ENCODE data around the gene G3BP2. TPM values are rescaled to one million over a fixed set of nuclear protein-coding genes. Genes with fewer than 3 reads are reported as not detected.

The G3BP2 gene
- total and polyA plus RNA-seq, 9 of the 15 experiments (the other 6 are each of a cell fraction or from before 2014, with no cell fraction given) = 25.2 to 222 (median 130) TPM

GRCh38 chr4:75718529-75718928 is 45.3 kb upstream of the G3BP2 start:
- Histone ChIP-seq H3K4me1 (replicated peaks in 1 of 2; ENCODE audit: control insufficient read depth in 2 of 2, insufficient read depth in 2 of 2, low read length in 2 of 2) (peaks cover 5 to 16% of the 10 kb centered on the region in 2 experiments; a peak in 2 of 5 replicates), H3K79me2 (ENCODE audit: control insufficient read depth, insufficient read depth, low read length) (peaks cover 21% of the 10 kb centered on the region), H2AFZ (ENCODE audit: low read depth, low read length) (no peak overlapping the region), H3K4me3 (no peak overlapping the region), H3K9me1 (ENCODE audit: control insufficient read depth, insufficient read depth, low read length) (no peaks in the 10 kb centered on the region), H3K9ac (ENCODE audit: insufficient read depth in 1 of 2, low read depth in 2 of 2, low read length in 2 of 2) (no peak overlapping the region), H3K27me3 (ENCODE audit: control insufficient read depth in 2 of 2, insufficient read depth in 2 of 2, low read length in 2 of 2) (no peaks in the 10 kb centered on the region), H3K36me3 (ENCODE audit: control insufficient read depth, insufficient read depth, low read length) (peaks cover 3% of the 10 kb centered on the region; the same call in 1 of the 3 replicates), H3K4me2 (ENCODE audit: insufficient read depth, low read length) (no peak overlapping the region), H3K27ac (ENCODE audit: extremely low read depth, low read depth, low read length) (no peak overlapping the region), H3K9me3 (replicated peaks; ENCODE audit: control insufficient read depth, insufficient read depth, low read depth, low read length) (no peaks in the 10 kb centered on the region), H4K20me1 (replicated peaks; ENCODE audit: control insufficient read depth, insufficient read depth, low read length) (no peaks in the 10 kb centered on the region)
- DNase-seq (ENCODE audit: extremely low read depth in 1 of 4, low spot score in 3 of 4) (no peak), FAIRE-seq (no peak), ATAC-seq (no peak)
- no peak for TF ChIP-seq KDM4B (IDR thresholded peaks at IDR 0.05; ENCODE audit: borderline replicate concordance in 2 of 2, low read depth in 1 of 2)
- TF ChIP-seq, protein P1, sequence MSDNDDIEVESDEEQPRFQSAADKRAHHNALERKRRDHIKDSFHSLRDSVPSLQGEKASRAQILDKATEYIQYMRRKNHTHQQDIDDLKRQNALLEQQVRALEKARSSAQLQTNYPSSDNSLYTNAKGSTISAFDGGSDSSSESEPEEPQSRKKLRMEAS (CRISPR knock-in tag; IDR thresholded peaks at IDR 0.05) = no peak
- TF ChIP-seq, protein P2, sequence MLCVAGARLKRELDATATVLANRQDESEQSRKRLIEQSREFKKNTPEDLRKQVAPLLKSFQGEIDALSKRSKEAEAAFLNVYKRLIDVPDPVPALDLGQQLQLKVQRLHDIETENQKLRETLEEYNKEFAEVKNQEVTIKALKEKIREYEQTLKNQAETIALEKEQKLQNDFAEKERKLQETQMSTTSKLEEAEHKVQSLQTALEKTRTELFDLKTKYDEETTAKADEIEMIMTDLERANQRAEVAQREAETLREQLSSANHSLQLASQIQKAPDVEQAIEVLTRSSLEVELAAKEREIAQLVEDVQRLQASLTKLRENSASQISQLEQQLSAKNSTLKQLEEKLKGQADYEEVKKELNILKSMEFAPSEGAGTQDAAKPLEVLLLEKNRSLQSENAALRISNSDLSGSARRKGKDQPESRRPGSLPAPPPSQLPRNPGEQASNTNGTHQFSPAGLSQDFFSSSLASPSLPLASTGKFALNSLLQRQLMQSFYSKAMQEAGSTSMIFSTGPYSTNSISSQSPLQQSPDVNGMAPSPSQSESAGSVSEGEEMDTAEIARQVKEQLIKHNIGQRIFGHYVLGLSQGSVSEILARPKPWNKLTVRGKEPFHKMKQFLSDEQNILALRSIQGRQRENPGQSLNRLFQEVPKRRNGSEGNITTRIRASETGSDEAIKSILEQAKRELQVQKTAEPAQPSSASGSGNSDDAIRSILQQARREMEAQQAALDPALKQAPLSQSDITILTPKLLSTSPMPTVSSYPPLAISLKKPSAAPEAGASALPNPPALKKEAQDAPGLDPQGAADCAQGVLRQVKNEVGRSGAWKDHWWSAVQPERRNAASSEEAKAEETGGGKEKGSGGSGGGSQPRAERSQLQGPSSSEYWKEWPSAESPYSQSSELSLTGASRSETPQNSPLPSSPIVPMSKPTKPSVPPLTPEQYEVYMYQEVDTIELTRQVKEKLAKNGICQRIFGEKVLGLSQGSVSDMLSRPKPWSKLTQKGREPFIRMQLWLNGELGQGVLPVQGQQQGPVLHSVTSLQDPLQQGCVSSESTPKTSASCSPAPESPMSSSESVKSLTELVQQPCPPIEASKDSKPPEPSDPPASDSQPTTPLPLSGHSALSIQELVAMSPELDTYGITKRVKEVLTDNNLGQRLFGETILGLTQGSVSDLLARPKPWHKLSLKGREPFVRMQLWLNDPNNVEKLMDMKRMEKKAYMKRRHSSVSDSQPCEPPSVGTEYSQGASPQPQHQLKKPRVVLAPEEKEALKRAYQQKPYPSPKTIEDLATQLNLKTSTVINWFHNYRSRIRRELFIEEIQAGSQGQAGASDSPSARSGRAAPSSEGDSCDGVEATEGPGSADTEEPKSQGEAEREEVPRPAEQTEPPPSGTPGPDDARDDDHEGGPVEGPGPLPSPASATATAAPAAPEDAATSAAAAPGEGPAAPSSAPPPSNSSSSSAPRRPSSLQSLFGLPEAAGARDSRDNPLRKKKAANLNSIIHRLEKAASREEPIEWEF (CRISPR knock-in tag; IDR thresholded peaks at IDR 0.05) = no peak
- no peak for TF ChIP-seq ZNF584 (CRISPR knock-in tag; IDR thresholded peaks at IDR 0.05; ENCODE audit: low read depth)
- no peak for TF ChIP-seq RFX5 (IDR thresholded peaks at IDR 0.05; ENCODE audit: low read depth, low read length)
- TF ChIP-seq RAD21 (CRISPR knock-in tag; conservative IDR thresholded peaks at IDR 0.05 in 1 of 2, IDR thresholded peaks at IDR 0.05 in 1 of 2) = no peak
- TF ChIP-seq, protein P3, sequence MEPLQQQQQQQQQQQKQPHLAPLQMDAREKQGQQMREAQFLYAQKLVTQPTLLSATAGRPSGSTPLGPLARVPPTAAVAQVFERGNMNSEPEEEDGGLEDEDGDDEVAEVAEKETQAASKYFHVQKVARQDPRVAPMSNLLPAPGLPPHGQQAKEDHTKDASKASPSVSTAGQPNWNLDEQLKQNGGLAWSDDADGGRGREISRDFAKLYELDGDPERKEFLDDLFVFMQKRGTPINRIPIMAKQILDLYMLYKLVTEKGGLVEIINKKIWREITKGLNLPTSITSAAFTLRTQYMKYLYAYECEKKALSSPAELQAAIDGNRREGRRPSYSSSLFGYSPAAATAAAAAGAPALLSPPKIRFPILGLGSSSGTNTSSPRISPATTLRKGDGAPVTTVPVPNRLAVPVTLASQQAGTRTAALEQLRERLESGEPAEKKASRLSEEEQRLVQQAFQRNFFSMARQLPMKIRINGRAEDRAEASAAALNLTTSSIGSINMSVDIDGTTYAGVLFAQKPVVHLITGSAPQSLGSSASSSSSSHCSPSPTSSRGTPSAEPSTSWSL (CRISPR knock-in tag; IDR thresholded peaks at IDR 0.05; ENCODE audit: borderline replicate concordance) = no peak
- 81% methylated on average over 2 of the region's 2 CpGs for WGBS (ENCODE audit: insufficient coverage, low coverage, missing lambda C conversion rate)
- intact Hi-C loops (cut with micrococcal nuclease) (no loop called here), in situ Hi-C loops (cut with MboI) (no loop called here)
- ChIA-PET CTCF (ENCODE audit: low intra/inter-chr PET ratio) (no interaction called here), POLR2A (interaction anchor here (0.6 to 1.1 kb wide), 2 partner anchors 20 to 44 kb away, joined by 3 read pairs; no protein-coding TSS in a partner anchor)
- BruUV-seq (replicated peaks) = no TSS peak

Data from K562 (cell line).